ENCODE data around the gene GATB.
A peak's percentile ranks its signal among the peaks of the same experiment; 100 is the strongest.

Gene GATB, protein sequence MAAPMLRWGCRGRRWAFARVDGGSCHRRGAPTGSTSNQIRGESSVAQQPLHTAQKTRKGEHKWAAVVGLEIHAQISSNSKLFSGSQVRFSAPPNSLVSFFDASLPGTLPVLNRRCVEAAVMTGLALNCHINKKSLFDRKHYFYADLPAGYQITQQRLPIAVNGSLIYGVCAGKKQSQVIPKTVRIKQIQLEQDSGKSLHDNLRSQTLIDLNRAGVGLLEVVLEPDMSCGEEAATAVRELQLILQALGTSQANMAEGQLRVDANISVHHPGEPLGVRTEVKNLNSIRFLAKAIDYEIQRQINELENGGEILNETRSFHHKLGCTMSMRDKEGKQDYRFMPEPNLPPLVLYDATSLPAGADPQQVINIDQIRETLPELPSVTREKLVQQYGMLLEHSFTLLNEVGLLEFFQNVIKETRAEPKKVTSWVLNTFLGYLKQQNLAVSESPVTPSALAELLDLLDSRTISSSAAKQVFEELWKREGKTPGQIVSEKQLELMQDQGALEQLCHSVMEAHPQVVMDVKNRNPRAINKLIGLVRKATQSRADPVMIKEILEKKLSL

GRCh38 chr4:151760712-151761661, at the start of gene GATB:
TSS of gene GATB (minus strand) at chr4:151761007. CDS start at chr4:151760982, 25 bp downstream.
- Histone ChIP-seq H3K27ac (ENCODE audit: low read depth, low read length) (peak within 1 kb of the TSS; percentile 81), H3K9me3 (ENCODE audit: control insufficient read depth, insufficient read depth, low read length) (no peaks in the 10 kb centered on the region), H3K4me1 (ENCODE audit: control insufficient read depth, insufficient read depth, low read length) (peaks cover 5% of the 10 kb centered on the region; the same call in 1 of the 2 replicates), H3K27me3 (ENCODE audit: control insufficient read depth, insufficient read depth, low read length) (no peaks in the 10 kb centered on the region), H3K36me3 (ENCODE audit: control insufficient read depth, insufficient read depth, low read length) (peaks cover 11% of the 10 kb centered on the region), H3K4me3 (ENCODE audit: low read depth, low read length) (peak within 1 kb of the TSS; percentile 83), H3K9ac (ENCODE audit: low read depth, low read length) (peak within 1 kb of the TSS; percentile 86)

DNA sequence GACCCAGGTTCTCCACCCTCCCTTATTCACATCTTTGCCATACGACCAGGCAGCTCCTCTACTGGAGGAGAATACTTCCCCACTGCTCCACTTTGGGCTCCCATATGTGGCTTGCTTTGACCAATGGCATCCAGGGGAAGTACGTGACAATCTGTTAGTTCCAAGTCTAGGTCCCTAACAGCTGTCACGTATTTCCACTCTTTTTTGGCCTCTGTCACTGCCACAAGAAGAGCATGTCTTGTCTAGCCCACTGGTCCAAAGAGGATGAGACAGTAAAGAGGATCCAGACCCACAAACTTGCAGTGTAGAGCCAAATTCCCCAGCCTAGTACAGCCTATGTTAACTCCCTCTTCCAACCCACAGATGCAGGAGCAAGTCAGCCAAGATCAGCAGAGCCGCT, 49.7 kb upstream of the GATB start:
- H3K27ac ChIP-seq (ENCODE audit: low read depth, low read length), result peak overlapping the region; percentile 88
- no peak overlapping the region for H3K4me3 ChIP-seq (ENCODE audit: low read depth, low read length)
- H3K36me3 ChIP-seq (ENCODE audit: control insufficient read depth, insufficient read depth, low read length), result no peaks in the 10 kb centered on the region
- no peak overlapping the region for H3K9ac ChIP-seq (ENCODE audit: low read depth, low read length)
- H3K4me1 ChIP-seq (ENCODE audit: control insufficient read depth, insufficient read depth, low read length), result peaks cover 33% of the 10 kb centered on the region
- H3K9me3 ChIP-seq (ENCODE audit: control insufficient read depth, insufficient read depth, low read length), result no peaks in the 10 kb centered on the region
- no peaks in the 10 kb centered on the region for H3K27me3 ChIP-seq (ENCODE audit: control insufficient read depth, insufficient read depth, low read length)

DNA sequence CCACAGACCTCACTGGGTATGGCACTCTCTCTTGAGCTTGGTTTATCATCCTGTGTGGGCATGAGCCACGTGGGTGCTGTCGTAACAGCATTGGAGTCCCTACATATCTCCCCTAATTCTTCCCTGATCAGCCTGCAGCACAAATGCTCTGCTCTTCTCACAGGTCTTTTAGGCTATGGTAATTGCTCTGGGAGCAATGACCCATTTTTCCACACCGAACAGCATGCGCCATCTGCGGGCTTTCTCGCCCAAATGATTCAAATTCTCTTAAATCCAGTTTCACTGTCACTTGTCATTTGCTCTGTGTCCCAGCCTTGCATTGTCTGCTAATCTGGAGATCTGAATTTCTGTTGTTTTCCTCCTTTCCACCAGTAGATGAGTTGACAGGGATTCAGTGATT, 48.9 kb upstream of the GATB start:
- Histone ChIP-seq H3K4me3 (ENCODE audit: low read depth, low read length) (no peak overlapping the region), H3K9ac (ENCODE audit: low read depth, low read length) (no peak overlapping the region), H3K9me3 (ENCODE audit: control insufficient read depth, insufficient read depth, low read length) (no peaks in the 10 kb centered on the region), H3K4me1 (ENCODE audit: control insufficient read depth, insufficient read depth, low read length) (peaks cover 35% of the 10 kb centered on the region), H3K36me3 (ENCODE audit: control insufficient read depth, insufficient read depth, low read length) (no peaks in the 10 kb centered on the region), H3K27me3 (ENCODE audit: control insufficient read depth, insufficient read depth, low read length) (no peaks in the 10 kb centered on the region), H3K27ac (ENCODE audit: low read depth, low read length) (no peak overlapping the region)

- Histone ChIP-seq H3K36me3 (ENCODE audit: control insufficient read depth, insufficient read depth, low read length) (no peaks in the 10 kb centered on the region), H3K27ac (ENCODE audit: low read depth, low read length) (no peak overlapping the region), H3K9me3 (ENCODE audit: control insufficient read depth, insufficient read depth, low read length) (no peaks in the 10 kb centered on the region), H3K4me1 (ENCODE audit: control insufficient read depth, insufficient read depth, low read length) (peaks cover 40% of the 10 kb centered on the region), H3K27me3 (ENCODE audit: control insufficient read depth, insufficient read depth, low read length) (no peaks in the 10 kb centered on the region), H3K9ac (ENCODE audit: low read depth, low read length) (no peak overlapping the region), H3K4me3 (ENCODE audit: low read depth, low read length) (no peak overlapping the region)
Measured at GRCh38 chr4:151808542-151808941, 47.7 kb upstream of the GATB start.

GRCh38 chr4:151808120-151808529, 47.3 kb upstream of the GATB start:
- Histone ChIP-seq H3K9ac (ENCODE audit: low read depth, low read length) (no peak overlapping the region), H3K27ac (ENCODE audit: low read depth, low read length) (no peak overlapping the region)

DNA sequence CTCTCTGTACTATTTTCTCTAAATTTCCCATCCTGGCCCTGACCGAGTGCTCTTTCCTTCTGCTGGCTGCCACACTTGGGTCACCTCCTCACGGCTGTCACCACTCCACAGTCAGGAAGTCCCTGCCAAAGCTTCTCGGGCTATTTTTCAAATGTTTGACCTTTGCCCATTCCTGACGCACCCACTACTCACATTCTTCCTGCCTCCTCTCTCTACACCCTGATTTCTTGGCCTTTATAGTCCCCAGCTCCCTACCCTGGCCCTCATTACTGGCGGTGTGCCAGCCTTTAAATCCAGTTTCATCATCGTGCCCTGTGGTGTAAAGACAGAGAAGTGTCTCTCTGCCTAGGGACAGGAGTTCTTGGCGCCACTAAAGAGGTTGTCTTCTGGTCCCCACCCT, 46.4 kb upstream of the GATB start:
- no peaks in the 10 kb centered on the region for H3K36me3 ChIP-seq (ENCODE audit: control insufficient read depth, insufficient read depth, low read length)
- no peaks in the 10 kb centered on the region for H3K27me3 ChIP-seq (ENCODE audit: control insufficient read depth, insufficient read depth, low read length)
- no peak overlapping the region for H3K27ac ChIP-seq (ENCODE audit: low read depth, low read length)
- H3K4me3 ChIP-seq (ENCODE audit: low read depth, low read length), result no peak overlapping the region
- H3K9me3 ChIP-seq (ENCODE audit: control insufficient read depth, insufficient read depth, low read length), result no peaks in the 10 kb centered on the region
- H3K4me1 ChIP-seq (ENCODE audit: control insufficient read depth, insufficient read depth, low read length), result peaks cover 35% of the 10 kb centered on the region
- no peak overlapping the region for H3K9ac ChIP-seq (ENCODE audit: low read depth, low read length)

More at GRCh38 chr4:151808120-151808529, 47.3 kb upstream of the GATB start:
- Histone ChIP-seq H3K36me3 (ENCODE audit: control insufficient read depth, insufficient read depth, low read length) (no peaks in the 10 kb centered on the region), H3K4me3 (ENCODE audit: low read depth, low read length) (no peak overlapping the region), H3K9me3 (ENCODE audit: control insufficient read depth, insufficient read depth, low read length) (no peaks in the 10 kb centered on the region), H3K27me3 (ENCODE audit: control insufficient read depth, insufficient read depth, low read length) (no peaks in the 10 kb centered on the region), H3K4me1 (ENCODE audit: control insufficient read depth, insufficient read depth, low read length) (peaks cover 40% of the 10 kb centered on the region)

GRCh38 chr4:151806511-151806927, 45.7 kb upstream of the GATB start:
- Histone ChIP-seq H3K4me1 (ENCODE audit: control insufficient read depth, insufficient read depth, low read length) (peaks cover 32% of the 10 kb centered on the region), H3K9me3 (ENCODE audit: control insufficient read depth, insufficient read depth, low read length) (no peaks in the 10 kb centered on the region), H3K27me3 (ENCODE audit: control insufficient read depth, insufficient read depth, low read length) (no peaks in the 10 kb centered on the region), H3K4me3 (ENCODE audit: low read depth, low read length) (no peak overlapping the region), H3K27ac (ENCODE audit: low read depth, low read length) (no peak overlapping the region), H3K9ac (ENCODE audit: low read depth, low read length) (no peak overlapping the region), H3K36me3 (ENCODE audit: control insufficient read depth, insufficient read depth, low read length) (no peaks in the 10 kb centered on the region)

DNA sequence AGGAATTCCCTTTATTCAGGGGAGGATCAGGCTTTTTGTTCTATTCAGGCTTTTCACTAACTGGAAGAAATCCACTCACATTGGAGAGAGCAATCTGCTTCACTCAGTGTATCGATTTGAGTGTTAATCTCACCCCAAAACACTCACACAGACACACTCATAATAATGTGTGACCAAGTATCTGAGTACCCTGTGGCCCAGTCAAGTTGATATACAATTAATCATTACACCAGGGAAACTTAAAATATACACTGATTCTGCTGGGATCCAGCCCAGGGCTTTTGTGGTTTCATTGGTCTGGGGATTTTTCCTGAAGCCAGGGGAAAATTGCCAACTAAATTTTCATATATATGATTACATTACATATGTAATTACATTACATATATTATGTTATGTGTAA, 44.0 kb upstream of the GATB start:
- H3K36me3 ChIP-seq (ENCODE audit: control insufficient read depth, insufficient read depth, low read length), result no peaks in the 10 kb centered on the region
- H3K4me3 ChIP-seq (ENCODE audit: low read depth, low read length), result no peak overlapping the region
- no peak overlapping the region for H3K9ac ChIP-seq (ENCODE audit: low read depth, low read length)
- H3K9me3 ChIP-seq (ENCODE audit: control insufficient read depth, insufficient read depth, low read length), result no peaks in the 10 kb centered on the region
- H3K27me3 ChIP-seq (ENCODE audit: control insufficient read depth, insufficient read depth, low read length), result no peaks in the 10 kb centered on the region
- peak overlapping the region; percentile 6 for H3K27ac ChIP-seq (ENCODE audit: low read depth, low read length)
- peaks cover 22% of the 10 kb centered on the region for H3K4me1 ChIP-seq (ENCODE audit: control insufficient read depth, insufficient read depth, low read length)

- H3K27ac ChIP-seq (ENCODE audit: low read depth, low read length), result peak overlapping the region; percentile 6
- no peaks in the 10 kb centered on the region for H3K27me3 ChIP-seq (ENCODE audit: control insufficient read depth, insufficient read depth, low read length)
- no peak overlapping the region for H3K9ac ChIP-seq (ENCODE audit: low read depth, low read length)
- no peaks in the 10 kb centered on the region for H3K36me3 ChIP-seq (ENCODE audit: control insufficient read depth, insufficient read depth, low read length)
- H3K4me3 ChIP-seq (ENCODE audit: low read depth, low read length), result no peak overlapping the region
- no peaks in the 10 kb centered on the region for H3K9me3 ChIP-seq (ENCODE audit: control insufficient read depth, insufficient read depth, low read length)
- H3K4me1 ChIP-seq (ENCODE audit: control insufficient read depth, insufficient read depth, low read length), result peaks cover 29% of the 10 kb centered on the region
Measured at GRCh38 chr4:151804086-151804630, 43.4 kb upstream of the GATB start.

GRCh38 chr4:151803246-151803645, 42.4 kb upstream of the GATB start:
- Histone ChIP-seq H3K9ac (ENCODE audit: low read depth, low read length) (no peak overlapping the region), H3K27ac (ENCODE audit: low read depth, low read length) (no peak overlapping the region), H3K4me3 (ENCODE audit: low read depth, low read length) (no peak overlapping the region), H3K9me3 (ENCODE audit: control insufficient read depth, insufficient read depth, low read length) (no peaks in the 10 kb centered on the region), H3K27me3 (ENCODE audit: control insufficient read depth, insufficient read depth, low read length) (no peaks in the 10 kb centered on the region), H3K4me1 (ENCODE audit: control insufficient read depth, insufficient read depth, low read length) (peaks cover 30% of the 10 kb centered on the region), H3K36me3 (ENCODE audit: control insufficient read depth, insufficient read depth, low read length) (no peaks in the 10 kb centered on the region)

Measured in HUES48 (cell line).